Stimulated activated CD4-positive, alpha-beta T cell treated with anti-CD3 and anti-CD28 coated beads, Interleukin-1b, Interleukin-23, amount 100 ng/mL, for 4 hours (primary cell): ENCODE data around the gene NAT14.

Source experiments
- DNase-seq, 2 donors: peaks; one replicate each; pipeline ENCODE4 v3.0.0-alpha.2; 2020; ENCODE audit warnings: low read depth in 2 of 2

The NAT14 gene

DNA sequence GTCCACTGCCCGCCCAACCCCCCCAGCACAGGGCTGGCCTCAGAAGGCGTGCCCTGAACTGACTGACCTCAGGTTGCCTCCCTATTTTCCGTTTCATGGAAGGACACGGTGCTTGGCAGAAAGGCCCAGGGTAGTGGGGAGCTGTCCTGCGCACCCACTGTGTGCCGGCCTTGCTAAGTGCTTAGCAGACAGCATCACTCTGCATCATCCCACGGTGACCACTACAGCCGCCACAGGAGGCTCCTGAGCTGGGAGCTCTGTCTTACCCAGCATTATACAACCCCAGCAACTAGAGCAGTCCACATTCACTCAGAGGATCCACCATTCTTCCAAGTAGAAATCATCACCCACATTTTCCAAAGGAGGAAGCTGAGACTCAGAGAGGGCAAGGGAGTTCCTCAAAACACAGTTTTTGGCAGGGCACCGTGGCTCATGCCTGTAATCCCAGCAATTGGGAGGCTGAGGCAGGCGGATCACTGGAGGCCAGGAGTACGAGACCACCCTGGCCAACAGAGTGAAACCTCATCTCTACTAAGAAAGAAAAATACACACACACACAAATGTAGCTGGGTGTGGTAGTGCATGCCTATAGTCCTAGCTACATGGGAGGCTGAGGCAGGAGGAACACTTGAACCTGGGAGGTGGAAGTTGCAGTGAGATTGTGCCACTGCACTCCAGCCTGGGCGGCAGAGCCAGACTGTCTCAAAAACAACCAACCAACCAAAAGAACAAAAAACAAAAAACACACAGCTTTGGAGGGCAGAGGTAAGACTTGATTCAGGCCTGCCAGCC is 50.4 kb downstream of the NAT14 start:
- no peak for DNase-seq

- DNase-seq, result no peak
These were observed 51.0 kb downstream of the NAT14 start for GRCh38 chr19:55535965-55536350.

DNA sequence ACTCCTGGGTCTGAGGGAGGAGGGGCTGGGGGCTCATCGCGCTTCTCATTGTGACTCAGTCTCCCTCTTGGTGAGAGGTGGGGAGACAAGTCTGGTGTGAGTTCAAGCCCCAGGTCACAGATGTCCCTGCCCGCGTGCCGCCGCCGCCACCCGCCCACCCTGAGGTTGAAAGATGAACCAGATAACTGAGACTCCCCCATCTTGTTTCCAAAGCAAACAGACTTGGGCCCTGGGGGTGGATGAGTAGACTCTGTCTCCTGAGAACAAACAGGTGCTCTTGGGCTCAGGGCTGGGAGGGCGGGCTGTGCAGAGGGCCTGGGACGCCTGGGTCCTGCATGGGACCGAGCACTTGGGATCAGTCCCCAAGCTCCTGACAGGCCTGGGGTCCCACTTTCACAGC is 51.4 kb downstream of the NAT14 start:
- DNase-seq, result no peak
